ENCODE results near the gene ZFP1. TPM values are rescaled to one million over a fixed set of nuclear protein-coding genes. Genes with fewer than 3 reads are reported as not detected.

Gene ZFP1
- total RNA-seq, 1 experiment from 2014 or later = 9.7 TPM

GRCh38 chr16:75189638-75190245 is 41.4 kb downstream of the ZFP1 start:
- CTCF ChIA-PET = interaction anchor here (1.0 to 2.2 kb wide), 3 partner anchors 8 to 328 kb away, joined by 3 to 6 read pairs (median 4); no protein-coding TSS in a partner anchor
- TF ChIP-seq RELA (CRISPR knock-in tag; IDR thresholded peaks at IDR 0.05; ENCODE audit: borderline replicate concordance) = no peak
- TF ChIP-seq KAT7 (CRISPR knock-in tag; IDR thresholded peaks at IDR 0.05; ENCODE audit: borderline replicate concordance) = no peak
- no peak for TF ChIP-seq TP53 (CRISPR knock-in tag; IDR thresholded peaks at IDR 0.05)
- TF ChIP-seq ATF3 (CRISPR knock-in tag; conservative IDR thresholded peaks at IDR 0.05) = no peak
- no peak for TF ChIP-seq ZNF425 (CRISPR knock-in tag; conservative IDR thresholded peaks at IDR 0.05)
- TF ChIP-seq, protein P1, sequence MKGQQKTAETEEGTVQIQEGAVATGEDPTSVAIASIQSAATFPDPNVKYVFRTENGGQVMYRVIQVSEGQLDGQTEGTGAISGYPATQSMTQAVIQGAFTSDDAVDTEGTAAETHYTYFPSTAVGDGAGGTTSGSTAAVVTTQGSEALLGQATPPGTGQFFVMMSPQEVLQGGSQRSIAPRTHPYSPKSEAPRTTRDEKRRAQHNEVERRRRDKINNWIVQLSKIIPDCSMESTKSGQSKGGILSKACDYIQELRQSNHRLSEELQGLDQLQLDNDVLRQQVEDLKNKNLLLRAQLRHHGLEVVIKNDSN (CRISPR knock-in tag; IDR thresholded peaks at IDR 0.05) = no peak
- Mint-ChIP-seq H3K27me3 (ENCODE audit: low read depth) (no peaks in the 10 kb centered on the region; the same call in 1 of the 2 replicates), H3K4me1 (no peaks in the 10 kb centered on the region), H3K9me3 (peaks cover 7% of the 10 kb centered on the region), H3K27ac (no peak overlapping the region), H3K4me3 (no peak overlapping the region), H3K36me3 (no peaks in the 10 kb centered on the region)
- DNase-seq (ENCODE audit: low spot score) = no peak
- ATAC-seq = no peak
- POLR2A ChIA-PET = no interaction called here

GRCh38 chr16:75192606-75193264 is 44.4 kb downstream of the ZFP1 start:
- no peak for ATAC-seq
- Mint-ChIP-seq H3K9me3 (peaks cover under 1% of the 10 kb centered on the region; the same call in 1 of the 2 replicates), H3K4me3 (no peak overlapping the region), H3K4me1 (peaks cover 1% of the 10 kb centered on the region), H3K27me3 (ENCODE audit: low read depth) (no peaks in the 10 kb centered on the region; the same call in none of the 2 replicates), H3K36me3 (no peaks in the 10 kb centered on the region), H3K27ac (no peak overlapping the region)
- CTCF ChIA-PET = no interaction called here
- no peak for DNase-seq (ENCODE audit: low spot score)
- POLR2A ChIA-PET = no interaction called here
- TF ChIP-seq, protein P2, sequence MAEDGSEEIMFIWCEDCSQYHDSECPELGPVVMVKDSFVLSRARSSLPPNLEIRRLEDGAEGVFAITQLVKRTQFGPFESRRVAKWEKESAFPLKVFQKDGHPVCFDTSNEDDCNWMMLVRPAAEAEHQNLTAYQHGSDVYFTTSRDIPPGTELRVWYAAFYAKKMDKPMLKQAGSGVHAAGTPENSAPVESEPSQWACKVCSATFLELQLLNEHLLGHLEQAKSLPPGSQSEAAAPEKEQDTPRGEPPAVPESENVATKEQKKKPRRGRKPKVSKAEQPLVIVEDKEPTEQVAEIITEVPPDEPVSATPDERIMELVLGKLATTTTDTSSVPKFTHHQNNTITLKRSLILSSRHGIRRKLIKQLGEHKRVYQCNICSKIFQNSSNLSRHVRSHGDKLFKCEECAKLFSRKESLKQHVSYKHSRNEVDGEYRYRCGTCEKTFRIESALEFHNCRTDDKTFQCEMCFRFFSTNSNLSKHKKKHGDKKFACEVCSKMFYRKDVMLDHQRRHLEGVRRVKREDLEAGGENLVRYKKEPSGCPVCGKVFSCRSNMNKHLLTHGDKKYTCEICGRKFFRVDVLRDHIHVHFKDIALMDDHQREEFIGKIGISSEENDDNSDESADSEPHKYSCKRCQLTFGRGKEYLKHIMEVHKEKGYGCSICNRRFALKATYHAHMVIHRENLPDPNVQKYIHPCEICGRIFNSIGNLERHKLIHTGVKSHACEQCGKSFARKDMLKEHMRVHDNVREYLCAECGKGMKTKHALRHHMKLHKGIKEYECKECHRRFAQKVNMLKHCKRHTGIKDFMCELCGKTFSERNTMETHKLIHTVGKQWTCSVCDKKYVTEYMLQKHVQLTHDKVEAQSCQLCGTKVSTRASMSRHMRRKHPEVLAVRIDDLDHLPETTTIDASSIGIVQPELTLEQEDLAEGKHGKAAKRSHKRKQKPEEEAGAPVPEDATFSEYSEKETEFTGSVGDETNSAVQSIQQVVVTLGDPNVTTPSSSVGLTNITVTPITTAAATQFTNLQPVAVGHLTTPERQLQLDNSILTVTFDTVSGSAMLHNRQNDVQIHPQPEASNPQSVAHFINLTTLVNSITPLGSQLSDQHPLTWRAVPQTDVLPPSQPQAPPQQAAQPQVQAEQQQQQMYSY (CRISPR knock-in tag; IDR thresholded peaks at IDR 0.05) = no peak
- TF ChIP-seq ATF2 (CRISPR knock-in tag; IDR thresholded peaks at IDR 0.05; ENCODE audit: borderline replicate concordance, low read depth) = no peak
- TF ChIP-seq, protein P1 (CRISPR knock-in tag; IDR thresholded peaks at IDR 0.05) = no peak
- no peak for TF ChIP-seq ZNF281 (CRISPR knock-in tag; IDR thresholded peaks at IDR 0.05)
- no peak for TF ChIP-seq JUN (CRISPR knock-in tag; IDR thresholded peaks at IDR 0.05)
- no peak for TF ChIP-seq SOX15 (CRISPR knock-in tag; IDR thresholded peaks at IDR 0.05)
- no peak for TF ChIP-seq FOXJ3 (CRISPR knock-in tag; IDR thresholded peaks at IDR 0.05; ENCODE audit: borderline replicate concordance)
- no peak for TF ChIP-seq ZSCAN18 (CRISPR knock-in tag; IDR thresholded peaks at IDR 0.05)
- no peak for TF ChIP-seq CREB1 (CRISPR knock-in tag; IDR thresholded peaks at IDR 0.05)
- TF ChIP-seq MYBL2 (CRISPR knock-in tag; IDR thresholded peaks at IDR 0.05) = no peak
- no peak for TF ChIP-seq ZNF138 (CRISPR knock-in tag; conservative IDR thresholded peaks at IDR 0.05)
